Tibial nerve (tissue), 4 donors: Measurements from ENCODE around the gene ATP6V1C2.

Source experiments
- EP300 ChIP-seq, 2 donors: sonication (generic); formaldehyde crosslinking; IDR thresholded peaks; one replicate each; pipeline ENCODE4 v1.6.1; 2017; ENCODE audit warnings: antibody characterized with exemption in 2 of 2, mild to moderate bottlenecking in 1 of 2
- POLR2A ChIP-seq, 2 donors: fragments of 450-650 bp; IDR thresholded peaks; one replicate each; pipeline ENCODE4 v1.6.1; 2017; ENCODE audit warnings: antibody characterized with exemption in 2 of 2, mild to moderate bottlenecking in 2 of 2, moderate library complexity in 2 of 2
- TF ChIP-seq, protein P1 (sequence below), 5 experiments: fragments of 200-600 bp in 3 of 5; fragments of 450-650 bp in 2 of 5; sonication (generic) in 3 of 5; IDR thresholded peaks; one replicate each; pipeline ENCODE4 v1.5.1; 2016 to 2019; ENCODE audit warnings: antibody characterized with exemption in 5 of 5, mild to moderate bottlenecking in 3 of 5, moderate library complexity in 2 of 5

DNA sequence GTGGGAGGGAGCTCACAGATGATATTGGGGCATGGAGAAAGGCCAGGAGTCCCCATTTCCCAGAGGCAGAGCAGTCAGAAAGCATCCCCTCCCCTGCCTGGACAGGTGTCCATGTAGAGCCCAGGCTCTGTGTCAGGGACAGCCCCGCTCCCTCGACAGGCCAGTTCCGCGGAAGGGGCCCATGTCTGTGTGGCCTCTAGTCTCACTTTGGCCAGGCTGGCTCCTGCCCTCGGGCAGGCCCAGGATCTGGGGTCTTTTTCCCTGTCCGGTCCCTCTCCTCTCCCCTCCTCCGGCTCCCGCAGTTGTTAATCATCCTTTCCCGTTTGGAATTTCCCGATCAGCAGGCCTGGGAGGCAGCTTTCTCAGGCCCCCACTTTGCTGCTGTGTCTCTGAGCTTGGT is 111.6 kb downstream of the ATP6V1C2 start:
- TF ChIP-seq, protein P1, sequence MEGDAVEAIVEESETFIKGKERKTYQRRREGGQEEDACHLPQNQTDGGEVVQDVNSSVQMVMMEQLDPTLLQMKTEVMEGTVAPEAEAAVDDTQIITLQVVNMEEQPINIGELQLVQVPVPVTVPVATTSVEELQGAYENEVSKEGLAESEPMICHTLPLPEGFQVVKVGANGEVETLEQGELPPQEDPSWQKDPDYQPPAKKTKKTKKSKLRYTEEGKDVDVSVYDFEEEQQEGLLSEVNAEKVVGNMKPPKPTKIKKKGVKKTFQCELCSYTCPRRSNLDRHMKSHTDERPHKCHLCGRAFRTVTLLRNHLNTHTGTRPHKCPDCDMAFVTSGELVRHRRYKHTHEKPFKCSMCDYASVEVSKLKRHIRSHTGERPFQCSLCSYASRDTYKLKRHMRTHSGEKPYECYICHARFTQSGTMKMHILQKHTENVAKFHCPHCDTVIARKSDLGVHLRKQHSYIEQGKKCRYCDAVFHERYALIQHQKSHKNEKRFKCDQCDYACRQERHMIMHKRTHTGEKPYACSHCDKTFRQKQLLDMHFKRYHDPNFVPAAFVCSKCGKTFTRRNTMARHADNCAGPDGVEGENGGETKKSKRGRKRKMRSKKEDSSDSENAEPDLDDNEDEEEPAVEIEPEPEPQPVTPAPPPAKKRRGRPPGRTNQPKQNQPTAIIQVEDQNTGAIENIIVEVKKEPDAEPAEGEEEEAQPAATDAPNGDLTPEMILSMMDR (IDR thresholded peaks at IDR 0.05) = no peak
- TF ChIP-seq POLR2A (IDR thresholded peaks at IDR 0.05) (no peak), EP300 (IDR thresholded peaks at IDR 0.05) (no peak)
